Neural cell (in vitro differentiated cells): Measurements from ENCODE around the gene PMAIP1. TPM values are rescaled to one million over a fixed set of nuclear protein-coding genes. Genes with fewer than 3 reads are reported as not detected.

ENCODE experiments used
- H2AFZ ChIP-seq: fragments of 200-600, 300-800 bp; sonication (generic), shearing (Covaris generic); 2 replicates; pipeline ENCODE4 v1.6.0; 2014; ENCODE audit warnings: low read depth, mild to moderate bottlenecking, antibody characterized with exemption, low read length, moderate library complexity
- H3F3A ChIP-seq: fragments of 200-600 bp; shearing (Covaris generic); 2 replicates; pipeline ENCODE4 v1.6.1; 2016; ENCODE audit warnings: mild to moderate bottlenecking, moderate library complexity, mixed read lengths, antibody characterized with exemption, low read length; ENCODE audit not compliant: insufficient read depth, poor library complexity, severe bottlenecking
- H3K27ac ChIP-seq: fragments of 200-600, 300-800 bp; sonication (generic), shearing (Covaris generic); 2 replicates; pipeline ENCODE4 v1.5.1; 2014; ENCODE audit warnings: mild to moderate bottlenecking, low read length, moderate library complexity
- H3K27me3 ChIP-seq: fragments of 300-800, 200-600 bp; sonication (generic), shearing (Covaris generic); 2 replicates; pipeline ENCODE4 v1.6.0; 2014; ENCODE audit warnings: mild to moderate bottlenecking, low read depth, low read length, moderate library complexity; ENCODE audit not compliant: insufficient read depth
- H3K36me3 ChIP-seq: fragments of 300-800, 200-600 bp; sonication (generic), shearing (Covaris generic); 2 replicates; pipeline ENCODE4 v1.5.1; 2014; ENCODE audit warnings: mild to moderate bottlenecking, antibody characterized with exemption, low read length, moderate library complexity; ENCODE audit not compliant: insufficient read depth
- H3K4me2 ChIP-seq: fragments of 300-800, 200-600 bp; sonication (generic), shearing (Covaris generic); 2 replicates; pipeline ENCODE4 v1.6.0; 2014; ENCODE audit warnings: mild to moderate bottlenecking, low read length
- H3K4me3 ChIP-seq: fragments of 300-800, 200-600 bp; sonication (generic), shearing (Covaris generic); 2 replicates; pipeline ENCODE4 v1.5.1; 2014; ENCODE audit warnings: mild to moderate bottlenecking, low read length, moderate library complexity
- H3K79me2 ChIP-seq: fragments of 200-600 bp; shearing (Covaris generic); replicated peaks from 2 replicates; pipeline ENCODE4 v1.6.0; 2014; ENCODE audit warnings: mild to moderate bottlenecking, low read length, moderate library complexity; ENCODE audit not compliant: insufficient read depth
- H3K9ac ChIP-seq: fragments of 300-800, 200-600 bp; sonication (generic), shearing (Covaris generic); 2 replicates; pipeline ENCODE4 v1.6.1; 2016; ENCODE audit warnings: mild to moderate bottlenecking, low read length, mixed read lengths
- H3K9me2 ChIP-seq: fragments of 200-600 bp; shearing (Covaris generic); 2 replicates; pipeline ENCODE4 v1.6.1; 2016; ENCODE audit warnings: mild to moderate bottlenecking, low read length, mixed read lengths; ENCODE audit not compliant: insufficient read depth
- H3K9me3 ChIP-seq: fragments of 200-600, 300-800 bp; sonication (generic), shearing (Covaris generic); 2 replicates; pipeline ENCODE4 v1.6.1; 2016; ENCODE audit warnings: mild to moderate bottlenecking, mixed run types, low read length, moderate library complexity, mixed read lengths
- H4K20me1 ChIP-seq: fragments of 200-600 bp; shearing (Covaris generic); 2 replicates; pipeline ENCODE4 v1.6.1; 2016; ENCODE audit warnings: mild to moderate bottlenecking, mixed run types; ENCODE audit not compliant: insufficient read depth
- CTCF ChIP-seq: fragments of 450-650 bp; IDR thresholded peaks from 2 replicates; pipeline ENCODE4 v1.5.1; 2014; ENCODE audit warnings: antibody characterized with exemption, mild to moderate bottlenecking, moderate library complexity; ENCODE audit not compliant: poor library complexity, severe bottlenecking
- EP300 ChIP-seq: fragments of 450-650 bp; conservative IDR thresholded peaks from 2 replicates; pipeline ENCODE4 v1.6.1; 2014; ENCODE audit warnings: antibody characterized with exemption, mild to moderate bottlenecking, moderate library complexity; ENCODE audit not compliant: poor library complexity, severe bottlenecking
- EZH2 ChIP-seq: fragments of 200-600, 300-800 bp; shearing (Covaris generic), sonication (generic); IDR thresholded peaks from 2 replicates; pipeline ENCODE4 v1.6.1; 2014; ENCODE audit warnings: antibody characterized with exemption, low read length, borderline replicate concordance, mild to moderate bottlenecking; ENCODE audit not compliant: insufficient read depth, poor library complexity, severe bottlenecking
- MXI1 ChIP-seq: fragments of 450-650 bp; conservative IDR thresholded peaks from 2 replicates; pipeline ENCODE4 v1.6.1; 2014; ENCODE audit warnings: antibody characterized with exemption, mild to moderate bottlenecking; ENCODE audit not compliant: poor library complexity, severe bottlenecking
- POLR2AphosphoS5 ChIP-seq: IDR thresholded peaks from 2 replicates; pipeline ENCODE4 v1.6.1; 2012
- RAD21 ChIP-seq: fragments of 450-650 bp; conservative IDR thresholded peaks from 2 replicates; pipeline ENCODE4 v1.6.1; 2014; ENCODE audit warnings: antibody characterized with exemption, mild to moderate bottlenecking, moderate library complexity
- REST ChIP-seq: IDR thresholded peaks from 2 replicates; pipeline ENCODE4 v1.6.1; 2012; ENCODE audit warnings: borderline replicate concordance
- SMC3 ChIP-seq: fragments of 450-650 bp; conservative IDR thresholded peaks from 2 replicates; pipeline ENCODE4 v1.6.1; 2014; ENCODE audit warnings: antibody characterized with exemption, mild to moderate bottlenecking, moderate library complexity; ENCODE audit not compliant: poor library complexity
- TAF1 ChIP-seq: IDR thresholded peaks from 2 replicates; pipeline ENCODE4 v1.6.1; 2012; ENCODE audit warnings: low read depth
- polyA plus RNA-seq: library from polyadenylated mRNA; depleted of rRNA; stranded (reverse); fragments of >200 nt; gene quantifications from 2 replicates; pipeline ENCODE4 v1.2.3, GENCODE V29; 2014

The PMAIP1 gene
- polyA plus RNA-seq, 1 donor from 2014 or later = 2.4 TPM

- H3K4me3 ChIP-seq = no peak overlapping the region
- TF ChIP-seq MXI1 (no peak), EZH2 (no peak), CTCF (no peak), POLR2AphosphoS5 (no peak), EP300 (no peak), REST (no peak), SMC3 (no peak), TAF1 (no peak), RAD21 (no peak)
- H3K4me2 ChIP-seq = no peak overlapping the region
- H3K36me3 ChIP-seq = no peaks in the 10 kb centered on the region
- H4K20me1 ChIP-seq = no peaks in the 10 kb centered on the region
- H3K79me2 ChIP-seq = no peaks in the 10 kb centered on the region
- no peaks in the 10 kb centered on the region for H3K27me3 ChIP-seq
- no peak overlapping the region for H2AFZ ChIP-seq
- no peaks in the 10 kb centered on the region for H3K9me3 ChIP-seq
- no peak overlapping the region for H3K9ac ChIP-seq
- H3K27ac ChIP-seq = no peak overlapping the region
- no peaks in the 10 kb centered on the region for H3F3A ChIP-seq
- no peaks in the 10 kb centered on the region for H3K9me2 ChIP-seq
Observed at GRCh38 chr18:59927246-59927825, 27.5 kb downstream of the PMAIP1 start.

GRCh38 chr18:59928201-59928600 is 28.4 kb downstream of the PMAIP1 start:
- Histone ChIP-seq H3K4me2 (no peak overlapping the region), H3K27ac (no peak overlapping the region)

More at GRCh38 chr18:59928201-59928600, 28.4 kb downstream of the PMAIP1 start:
- no peaks in the 10 kb centered on the region for H3F3A ChIP-seq
- no peaks in the 10 kb centered on the region for H3K79me2 ChIP-seq
- no peaks in the 10 kb centered on the region for H3K36me3 ChIP-seq
- H3K9me3 ChIP-seq = no peaks in the 10 kb centered on the region
- no peaks in the 10 kb centered on the region for H3K9me2 ChIP-seq
- H2AFZ ChIP-seq = no peak overlapping the region
- no peak for TF ChIP-seq EP300
- no peak for TF ChIP-seq MXI1
- H3K27me3 ChIP-seq = no peaks in the 10 kb centered on the region
- no peak overlapping the region for H3K4me3 ChIP-seq
- no peaks in the 10 kb centered on the region for H4K20me1 ChIP-seq
- no peak overlapping the region for H3K9ac ChIP-seq
